Activated CD8-positive, alpha-beta memory T cell treated with anti-CD3 and anti-CD28 coated beads, Interleukin-2, amount 50 U/mL, for 24 hours (primary cell): Measurements from ENCODE around the gene HEG1.

Source experiments
- DNase-seq: peaks from one replicate; pipeline ENCODE4 v3.0.0-alpha.2; 2020; ENCODE audit errors: extremely low read depth

The HEG1 gene

DNA sequence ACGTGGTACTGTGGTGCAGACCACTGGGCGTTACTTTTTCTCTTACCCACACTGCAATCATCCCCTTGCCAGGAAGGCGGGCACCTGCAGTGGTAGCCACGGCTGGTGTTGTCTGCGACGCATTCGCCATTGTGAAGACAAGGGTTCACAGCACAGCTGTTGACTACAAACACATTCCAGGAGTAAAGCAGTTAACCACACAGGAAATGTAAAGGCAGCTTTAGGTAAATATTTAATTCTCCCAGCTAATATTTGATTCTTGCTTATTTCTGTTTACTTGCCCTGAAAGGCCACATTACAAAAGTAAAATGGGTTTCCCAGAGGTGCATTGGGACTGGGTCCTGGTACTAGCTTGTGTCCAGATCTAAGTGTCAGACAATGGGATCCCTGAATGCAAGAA is 45.4 kb downstream of the HEG1 start:
- DNase-seq: no peak

DNA sequence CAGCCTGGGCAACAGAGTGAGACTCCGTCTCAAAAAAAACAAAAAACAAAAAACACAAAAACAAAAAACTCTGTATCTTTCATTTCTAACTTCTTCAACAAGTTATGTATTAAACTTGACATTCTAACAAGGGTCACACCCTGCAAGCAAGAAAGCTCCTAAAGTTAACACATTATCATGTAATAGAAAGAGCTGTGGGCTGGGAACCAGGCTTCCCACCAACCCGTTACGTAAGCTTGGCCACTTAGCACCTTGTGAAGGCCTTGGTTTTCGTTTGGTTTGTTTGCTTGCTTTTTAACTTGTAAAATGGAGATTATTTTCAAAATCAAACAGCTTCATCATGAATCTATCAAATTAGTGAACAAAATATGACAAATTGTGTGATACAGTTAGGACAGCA is 47.0 kb downstream of the HEG1 start:
- DNase-seq: no peak

DNA sequence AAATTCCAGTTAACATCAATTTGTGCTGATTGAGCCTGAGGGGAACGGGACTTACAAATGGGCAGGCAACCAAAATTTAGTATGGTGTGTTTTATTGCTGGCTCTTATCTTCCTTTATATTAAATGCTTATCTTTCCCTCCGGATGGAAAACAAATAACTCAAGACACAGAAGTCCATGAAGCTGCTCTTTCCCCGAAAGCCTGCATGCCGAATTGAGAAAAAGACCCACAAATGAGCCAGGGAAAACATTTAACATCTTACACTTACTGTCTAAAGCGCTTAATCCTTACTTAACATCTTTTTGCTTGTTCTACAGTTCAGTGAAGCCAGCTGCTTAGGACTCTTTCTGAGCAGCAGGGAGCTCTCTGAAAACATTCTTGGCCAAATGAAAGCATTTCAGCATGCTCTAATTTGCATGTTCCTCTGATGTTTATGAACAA is 49.5 kb downstream of the HEG1 start:
- no peak for DNase-seq

DNA sequence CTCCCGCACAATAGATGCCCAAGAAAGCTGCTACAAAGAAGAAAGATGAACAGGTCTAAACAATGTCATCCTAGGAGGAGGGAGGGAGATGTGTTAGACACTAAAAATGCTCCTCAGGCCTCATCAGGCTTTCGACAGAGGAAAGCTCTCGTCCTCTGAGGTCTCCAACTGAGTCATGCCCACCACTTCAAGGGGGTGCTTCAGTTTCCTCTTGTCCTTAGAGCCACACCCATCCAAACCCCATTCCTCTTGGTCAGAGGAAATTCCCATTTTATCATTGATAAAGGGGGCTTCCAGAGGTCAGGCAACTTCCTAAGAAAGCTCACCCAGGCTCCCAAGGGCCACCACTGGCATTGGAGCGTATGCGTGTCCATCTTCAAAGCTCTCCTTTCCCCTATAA is 50.1 kb downstream of the HEG1 start:
- no peak for DNase-seq

DNA sequence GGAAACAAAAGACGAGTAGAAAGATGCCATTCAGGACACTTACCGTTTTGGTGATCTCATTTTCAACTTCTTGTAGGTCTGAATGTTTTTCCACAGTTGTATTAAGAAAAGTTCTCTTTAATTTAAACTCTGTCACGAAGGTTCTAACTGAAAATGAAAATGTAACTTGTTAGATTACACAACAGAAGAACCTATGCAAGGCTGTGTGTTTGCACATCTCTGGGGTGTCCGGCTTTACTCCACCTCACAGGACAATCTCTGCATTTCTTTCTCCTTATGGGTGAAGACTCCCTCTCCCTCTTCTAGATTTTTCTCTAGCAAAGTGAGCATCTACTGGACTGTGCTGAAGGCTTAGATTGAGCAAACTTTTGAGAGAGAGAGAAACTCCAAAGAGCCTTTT is 50.6 kb downstream of the HEG1 start:
- DNase-seq: no peak

- no peak for DNase-seq
Observed at GRCh38 chr3:125003859-125004595, 51.8 kb downstream of the HEG1 start.

DNA sequence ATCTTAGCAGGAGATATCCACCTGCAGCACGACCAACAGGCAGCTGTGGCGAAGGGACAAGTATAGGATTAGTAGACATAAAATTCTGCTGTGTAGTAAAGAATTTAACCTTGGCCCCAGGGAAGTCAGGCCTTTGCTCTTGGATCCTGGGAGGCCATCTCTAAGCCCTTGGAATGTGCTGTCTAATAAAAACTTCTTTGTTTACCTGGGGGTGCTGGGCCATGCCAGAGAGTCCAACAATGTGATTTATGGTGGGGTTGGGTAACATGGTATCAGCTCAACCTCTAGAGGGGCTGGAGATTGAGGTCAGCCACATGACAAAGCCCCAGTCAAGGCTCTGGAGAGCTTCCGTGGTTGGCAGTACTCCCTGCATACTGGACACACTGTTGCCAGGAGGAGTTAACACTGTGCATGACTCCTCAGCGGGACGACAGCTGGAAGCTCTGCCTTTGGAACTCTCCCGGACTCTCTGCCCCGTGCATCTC is 52.4 kb downstream of the HEG1 start:
- DNase-seq: no peak

- no peak for DNase-seq
Observed at GRCh38 chr3:125002414-125003368, 53.1 kb downstream of the HEG1 start.

GRCh38 chr3:125001557-125002413 is 54.0 kb downstream of the HEG1 start:
- no peak for DNase-seq

DNA sequence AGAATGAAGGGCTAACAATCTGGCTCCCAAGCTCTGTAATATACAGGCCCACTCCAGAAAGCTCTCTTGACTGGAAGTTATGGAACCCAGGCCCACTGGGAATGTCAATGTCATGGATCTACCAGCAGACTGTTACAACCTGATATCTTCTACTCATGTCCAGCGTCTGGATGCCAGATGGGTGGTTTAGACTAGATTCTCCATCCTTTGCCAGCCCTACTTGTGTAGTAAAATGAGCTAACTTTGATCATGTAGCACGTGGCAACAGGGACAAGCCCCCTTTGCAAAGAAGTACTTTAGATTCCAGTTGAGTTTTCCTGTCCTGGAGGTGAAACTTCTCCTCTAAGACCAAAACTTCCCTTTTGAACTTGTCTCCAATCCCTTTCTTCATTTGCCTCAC is 55.1 kb downstream of the HEG1 start:
- DNase-seq: no peak

- DNase-seq: no peak
Observed at GRCh38 chr3:124999897-125000435, 55.8 kb downstream of the HEG1 start.

GRCh38 chr3:124999317-124999716 is 56.5 kb downstream of the HEG1 start:
- DNase-seq: no peak

DNA sequence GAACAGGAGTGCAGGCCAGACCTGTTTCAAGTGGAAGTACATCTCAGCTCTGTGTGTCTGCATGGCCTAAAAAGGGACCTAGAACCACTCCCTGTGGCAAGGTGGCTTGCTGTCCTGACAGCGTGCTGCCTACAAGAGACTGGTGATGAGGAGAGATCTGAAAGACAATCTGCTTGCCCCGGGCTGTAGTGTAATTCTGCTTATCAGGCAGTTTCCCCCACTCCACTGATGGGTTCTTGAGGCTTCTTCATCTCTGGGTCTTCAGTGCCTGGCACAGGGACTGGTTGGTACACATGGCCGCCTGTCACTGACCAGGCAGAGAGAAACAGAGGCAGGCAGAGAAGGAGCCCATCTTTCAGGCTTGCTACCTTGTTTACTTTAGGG is 57.6 kb downstream of the HEG1 start:
- DNase-seq: no peak

- no peak for DNase-seq
Observed at GRCh38 chr3:124997303-124998246, 58.2 kb downstream of the HEG1 start.

DNA sequence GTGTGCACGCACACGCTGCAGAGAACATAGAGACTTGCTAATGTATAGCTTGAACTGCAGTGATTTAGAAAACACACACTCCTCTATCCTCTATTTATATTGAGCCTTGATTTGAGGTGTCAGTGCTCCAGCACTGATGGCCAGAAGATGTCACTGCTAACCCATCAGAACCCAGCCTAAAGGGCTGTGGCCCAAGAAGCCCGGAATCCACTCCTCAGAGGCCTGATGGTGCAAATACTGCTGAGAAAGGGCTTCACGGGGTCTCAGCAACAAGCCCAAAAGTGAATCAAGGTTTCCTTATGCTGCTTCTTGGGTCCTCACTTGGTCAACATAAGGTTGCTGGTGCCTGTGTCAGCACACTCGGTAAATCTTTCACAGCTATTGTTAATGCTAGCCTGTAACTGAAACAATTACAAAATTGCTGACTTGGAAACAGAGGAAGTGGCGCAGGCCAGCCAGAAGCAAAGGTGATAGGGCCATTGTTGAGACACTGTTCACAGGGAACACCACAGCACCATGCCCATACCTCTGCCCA is 60.3 kb downstream of the HEG1 start:
- peak; percentile 5 for DNase-seq

- DNase-seq: no peak
Observed at GRCh38 chr3:124993466-124993865, 62.3 kb downstream of the HEG1 start.

DNA sequence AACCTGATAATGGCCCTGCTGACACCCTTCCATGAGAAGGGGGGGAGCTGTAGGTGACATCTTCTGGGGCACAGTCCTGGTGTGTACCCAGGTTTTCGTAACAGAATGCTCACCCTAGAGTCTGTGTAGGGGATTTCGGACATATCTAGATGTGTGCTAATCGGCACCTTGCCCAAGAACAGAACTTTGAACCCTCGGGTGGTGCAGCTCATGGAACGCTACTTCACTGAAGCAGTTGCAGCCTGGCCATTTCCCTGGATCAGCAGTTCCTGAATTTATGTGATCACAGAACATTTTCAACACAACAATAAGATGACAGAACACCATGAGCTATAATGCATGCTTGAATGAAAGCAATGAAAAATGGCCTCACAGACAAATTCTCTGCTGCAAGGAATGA is 63.8 kb downstream of the HEG1 start:
- no peak for DNase-seq

DNA sequence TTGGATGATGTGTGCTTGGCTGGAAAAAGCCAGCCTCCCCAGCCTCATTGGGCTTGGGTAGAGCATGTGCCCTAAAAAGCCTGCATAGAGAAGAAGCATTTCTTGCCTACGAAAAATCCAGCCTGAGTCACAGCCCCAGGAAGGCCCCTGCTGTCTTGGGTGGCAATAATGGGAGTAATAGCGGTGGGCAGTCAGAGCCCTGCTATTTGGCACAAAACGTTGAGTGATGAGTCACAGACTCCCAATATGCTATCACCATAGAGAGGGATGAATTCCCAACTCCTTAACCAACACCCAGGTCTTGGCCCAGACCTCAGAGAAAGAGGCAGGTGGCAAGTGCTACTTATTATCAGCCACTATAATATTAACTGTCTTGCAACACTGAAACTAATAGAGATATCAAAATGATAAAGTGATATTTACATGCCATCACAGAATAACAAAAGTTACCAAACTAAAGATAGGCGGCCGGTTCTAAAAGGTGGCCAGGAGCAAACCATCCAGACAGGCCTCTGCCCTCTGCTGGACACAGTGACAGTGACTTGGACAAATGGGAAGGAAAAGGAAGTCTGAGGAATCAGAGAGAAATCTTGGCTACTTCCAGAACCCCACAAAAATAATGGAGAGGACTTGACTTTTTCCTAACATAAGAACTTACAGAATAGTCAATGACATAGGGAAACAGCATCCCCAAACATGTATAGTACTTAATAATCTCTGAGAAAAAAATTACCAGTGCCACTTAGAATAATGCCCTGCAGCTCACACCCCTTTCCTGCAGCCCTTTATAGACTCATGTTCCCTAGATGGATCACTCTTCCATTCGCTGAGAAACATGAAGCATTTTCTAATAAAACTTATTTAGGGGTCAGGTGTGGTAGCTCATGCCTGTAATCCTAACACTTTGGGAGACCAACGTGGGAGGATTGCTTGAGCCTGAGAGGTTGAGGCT is 69.3 kb downstream of the HEG1 start:
- no peak for DNase-seq

DNA sequence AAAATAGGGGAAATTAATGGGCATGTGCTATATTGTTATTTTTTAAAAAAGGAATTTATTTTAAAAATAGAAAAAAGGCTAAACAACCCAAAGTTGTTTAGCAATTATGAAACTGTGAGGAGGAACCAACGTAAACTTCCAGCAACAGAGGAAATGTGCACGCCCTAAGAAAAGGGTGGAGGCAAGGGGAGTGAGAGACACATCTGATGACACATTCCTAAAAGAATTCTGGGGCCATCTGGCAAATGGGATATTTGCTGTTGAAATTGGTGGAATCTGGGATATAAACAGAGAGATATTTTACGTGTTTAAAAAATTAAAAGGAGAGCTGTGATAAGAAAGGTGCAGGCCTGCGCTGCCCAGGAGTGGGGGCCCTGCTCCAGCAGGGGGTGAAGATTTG is 70.4 kb downstream of the HEG1 start:
- no peak for DNase-seq
